ENCODE data around the gene BEND6.
"Not testable (repeated sequence)": the region's sequence is repeated elsewhere in the genome, so short reads cannot be mapped to it uniquely, and the experiment has no call there.

BEND6 gene

GRCh38 chr6:57004292-57004691 lies 49.4 kb downstream of the BEND6 start:
- Histone ChIP-seq H3K9me3 (ENCODE audit: insufficient read depth, low read length) (no peaks in the 10 kb centered on the region), H3K27ac (ENCODE audit: low read length) (no peak overlapping the region), H3K4me2 (ENCODE audit: low read length) (no peak overlapping the region), H4K20me1 (ENCODE audit: insufficient read depth, low read length) (no peaks in the 10 kb centered on the region), H3K9ac (ENCODE audit: low read length) (no peak overlapping the region), H2AFZ (ENCODE audit: low read depth, low read length) (no peak overlapping the region), H3K4me1 (ENCODE audit: low read length) (no peaks in the 10 kb centered on the region), H3K36me3 (replicated peaks; ENCODE audit: low read depth, low read length) (no peaks in the 10 kb centered on the region), H3K4me3 (ENCODE audit: low read length) (no peak overlapping the region), H3K79me2 (ENCODE audit: low read length) (no peaks in the 10 kb centered on the region), H3K27me3 (ENCODE audit: low read depth, low read length) (no peaks in the 10 kb centered on the region)
- TF ChIP-seq EZH2phosphoT487 (IDR thresholded peaks at IDR 0.05; ENCODE audit: low read depth) (no peak), CTCF (IDR thresholded peaks at IDR 0.05; ENCODE audit: low read depth, low read length) (no peak)

- H3K4me2 ChIP-seq (ENCODE audit: low read length) = no peak overlapping the region
- H4K20me1 ChIP-seq (ENCODE audit: insufficient read depth, low read length) = no peaks in the 10 kb centered on the region
- no peak overlapping the region for H2AFZ ChIP-seq (ENCODE audit: low read depth, low read length)
- no peaks in the 10 kb centered on the region for H3K27me3 ChIP-seq (ENCODE audit: low read depth, low read length)
- no peaks in the 10 kb centered on the region for H3K4me1 ChIP-seq (ENCODE audit: low read length)
- no peak for TF ChIP-seq CTCF (IDR thresholded peaks at IDR 0.05; ENCODE audit: low read depth, low read length)
- no peak for TF ChIP-seq EZH2phosphoT487 (IDR thresholded peaks at IDR 0.05; ENCODE audit: low read depth)
- H3K4me3 ChIP-seq (ENCODE audit: low read length) = no peak overlapping the region
- no peaks in the 10 kb centered on the region for H3K79me2 ChIP-seq (ENCODE audit: low read length)
- H3K9ac ChIP-seq (ENCODE audit: low read length) = no peak overlapping the region
- no peaks in the 10 kb centered on the region for H3K9me3 ChIP-seq (ENCODE audit: insufficient read depth, low read length)
- H3K36me3 ChIP-seq (replicated peaks; ENCODE audit: low read depth, low read length) = no peaks in the 10 kb centered on the region
- no peak overlapping the region for H3K27ac ChIP-seq (ENCODE audit: low read length)
These were observed 51.2 kb downstream of the BEND6 start for GRCh38 chr6:57006101-57006500.

- H3K4me1 ChIP-seq (ENCODE audit: low read length); H3K36me3 ChIP-seq (replicated peaks; ENCODE audit: low read depth, low read length); H4K20me1 ChIP-seq (ENCODE audit: insufficient read depth, low read length); H3K27ac ChIP-seq (ENCODE audit: low read length); H3K9ac ChIP-seq (ENCODE audit: low read length); H3K4me2 ChIP-seq (ENCODE audit: low read length); H3K9me3 ChIP-seq (ENCODE audit: insufficient read depth, low read length); H3K4me3 ChIP-seq (ENCODE audit: low read length); H3K27me3 ChIP-seq (ENCODE audit: low read depth, low read length); H3K79me2 ChIP-seq (ENCODE audit: low read length); H2AFZ ChIP-seq (ENCODE audit: low read depth, low read length): not testable (repeated sequence)
These were observed 53.2 kb downstream of the BEND6 start for GRCh38 chr6:57008069-57008468.

GRCh38 chr6:57013521-57013926 lies 58.6 kb downstream of the BEND6 start:
- no peak for TF ChIP-seq EZH2phosphoT487 (IDR thresholded peaks at IDR 0.05; ENCODE audit: low read depth)
- H3K79me2 ChIP-seq (ENCODE audit: low read length) = no peaks in the 10 kb centered on the region
- no peaks in the 10 kb centered on the region for H3K9me3 ChIP-seq (ENCODE audit: insufficient read depth, low read length)
- no peaks in the 10 kb centered on the region for H3K27me3 ChIP-seq (ENCODE audit: low read depth, low read length)
- no peak overlapping the region for H3K4me3 ChIP-seq (ENCODE audit: low read length)
- no peak overlapping the region for H3K27ac ChIP-seq (ENCODE audit: low read length)
- H3K36me3 ChIP-seq (replicated peaks; ENCODE audit: low read depth, low read length) = no peaks in the 10 kb centered on the region
- H3K4me1 ChIP-seq (ENCODE audit: low read length) = no peaks in the 10 kb centered on the region
- H4K20me1 ChIP-seq (ENCODE audit: insufficient read depth, low read length) = no peaks in the 10 kb centered on the region
- 0 out of 2 replicates have a peak overlapping the region, but pooled peaks have one; percentile 2 for H2AFZ ChIP-seq (ENCODE audit: low read depth, low read length)
- no peak overlapping the region for H3K4me2 ChIP-seq (ENCODE audit: low read length)
- no peak overlapping the region for H3K9ac ChIP-seq (ENCODE audit: low read length)

GRCh38 chr6:57017069-57017468 lies 62.2 kb downstream of the BEND6 start:
- H3K27me3 ChIP-seq (ENCODE audit: low read depth, low read length) = no peaks in the 10 kb centered on the region
- H3K4me3 ChIP-seq (ENCODE audit: low read length) = no peak overlapping the region
- no peaks in the 10 kb centered on the region for H3K79me2 ChIP-seq (ENCODE audit: low read length)
- H3K27ac ChIP-seq (ENCODE audit: low read length) = no peak overlapping the region
- H3K9ac ChIP-seq (ENCODE audit: low read length) = no peak overlapping the region
- H4K20me1 ChIP-seq (ENCODE audit: insufficient read depth, low read length) = no peaks in the 10 kb centered on the region
- H2AFZ ChIP-seq (ENCODE audit: low read depth, low read length) = no peak overlapping the region
- no peak for TF ChIP-seq EZH2phosphoT487 (IDR thresholded peaks at IDR 0.05; ENCODE audit: low read depth)
- TF ChIP-seq CTCF (IDR thresholded peaks at IDR 0.05; ENCODE audit: low read depth, low read length) = no peak
- H3K9me3 ChIP-seq (ENCODE audit: insufficient read depth, low read length) = no peaks in the 10 kb centered on the region
- no peaks in the 10 kb centered on the region for H3K4me1 ChIP-seq (ENCODE audit: low read length)
- no peaks in the 10 kb centered on the region for H3K36me3 ChIP-seq (replicated peaks; ENCODE audit: low read depth, low read length)
- no peak overlapping the region for H3K4me2 ChIP-seq (ENCODE audit: low read length)
